ENCODE data around the gene CCT6A. TPM values are rescaled to one million over a fixed set of nuclear protein-coding genes. Genes with fewer than 3 reads are reported as not detected.

CCT6A gene
- total and polyA plus RNA-seq, 9 of the 15 experiments (the other 6 are each of a cell fraction or from before 2014, with no cell fraction given): 244 to 708 (median 387) TPM

GRCh38 chr7:56106108-56107073 is 54.8 kb downstream of the CCT6A start, which contains the start of gene CHCHD2 (continued):
- TF ChIP-seq TFAP4 (CRISPR knock-in tag; IDR thresholded peaks at IDR 0.05; ENCODE audit: borderline replicate concordance) (peak; percentile 79), CREBBP (IDR thresholded peaks at IDR 0.05; ENCODE audit: low read depth, low read length) (no peak), EP300 (IDR thresholded peaks at IDR 0.05; ENCODE audit: low read length) (peak; percentile 37; the same call in 1 of the 2 replicates), ETV1 (tag; conservative IDR thresholded peaks at IDR 0.05; ENCODE audit: low read depth) (peak; percentile 71), GTF2E2 (tag; IDR thresholded peaks at IDR 0.05) (peak; percentile 90), ZBTB7A (IDR thresholded peaks at IDR 0.05; ENCODE audit: borderline replicate concordance, control insufficient read depth, low read depth, low read length) (no peak; the same call in 1 of the 2 replicates), TRIM25 (IDR thresholded peaks at IDR 0.05; ENCODE audit: borderline replicate concordance) (no peak), MCM7 (IDR thresholded peaks at IDR 0.05) (no peak), ZNF644 (tag; IDR thresholded peaks at IDR 0.05; ENCODE audit: low read depth) (no peak; the same call in 1 of the 2 replicates), ZNF764 (CRISPR knock-in tag; IDR thresholded peaks at IDR 0.05; ENCODE audit: low read depth) (no peak), ZNF586 (CRISPR knock-in tag; conservative IDR thresholded peaks at IDR 0.05) (no peak), POLR2A (conservative IDR thresholded peaks at IDR 0.05) (peak; percentile 98), NFATC3 (IDR thresholded peaks at IDR 0.05) (no peak), XRCC4 (IDR thresholded peaks at IDR 0.05; ENCODE audit: extremely low read depth, insufficient read depth, insufficient read length) (no peak), ZBTB2 (IDR thresholded peaks at IDR 0.05) (no peak), STAT5A (IDR thresholded peaks at IDR 0.05; ENCODE audit: borderline replicate concordance, low read length) (no peak; the same call in 1 of the 2 replicates), BCOR (IDR thresholded peaks at IDR 0.05) (no peak), JUN (IDR thresholded peaks at IDR 0.05; ENCODE audit: borderline replicate concordance, low read depth, low read length) (peak; percentile 12; the same call in 1 of the 2 replicates), JUN (CRISPR knock-in tag; IDR thresholded peaks at IDR 0.05; ENCODE audit: borderline replicate concordance) (no peak), HNRNPLL (IDR thresholded peaks at IDR 0.05; ENCODE audit: low read depth, low read length, poor library complexity, severe bottlenecking) (peak; percentile 74), KDM1A (IDR thresholded peaks at IDR 0.05) (no peak), ZBTB5 (IDR thresholded peaks at IDR 0.05) (no peak), ARID2 (IDR thresholded peaks at IDR 0.05) (no peak), ZNF217 (CRISPR knock-in tag; IDR thresholded peaks at IDR 0.05) (no peak)
